GM19099 (cell line): Measurements from ENCODE around the gene ACAA1.

Experiments used
- POLR2A ChIP-seq: IDR thresholded peaks from 3 replicates; pipeline ENCODE4 v1.6.1; 2011; ENCODE audit warnings: low read depth; ENCODE audit not compliant: insufficient read length; ENCODE audit errors: extremely low read depth

ACAA1 gene

GRCh38 chr3:38126121-38126892 is 10.6 kb downstream of the ACAA1 start:
- TF ChIP-seq POLR2A = no peak

GRCh38 chr3:38125305-38126120 is 11.4 kb downstream of the ACAA1 start:
- no peak for TF ChIP-seq POLR2A

- no peak for TF ChIP-seq POLR2A
These were observed 12.4 kb downstream of the ACAA1 start for GRCh38 chr3:38124324-38125122.

- TF ChIP-seq POLR2A = no peak
These were observed 14.1 kb downstream of the ACAA1 start for GRCh38 chr3:38122712-38123290.

GRCh38 chr3:38121832-38122461 is 15.0 kb downstream of the ACAA1 start:
- TF ChIP-seq POLR2A = no peak

- TF ChIP-seq POLR2A = no peak
These were observed 15.5 kb downstream of the ACAA1 start for GRCh38 chr3:38121451-38121831.

- TF ChIP-seq POLR2A = no peak
These were observed 16.1 kb downstream of the ACAA1 start for GRCh38 chr3:38120693-38121450.

GRCh38 chr3:38119821-38120692 is 16.9 kb downstream of the ACAA1 start:
- no peak for TF ChIP-seq POLR2A

GRCh38 chr3:38119248-38119544 is 17.7 kb downstream of the ACAA1 start:
- no peak for TF ChIP-seq POLR2A

- no peak for TF ChIP-seq POLR2A
These were observed 18.3 kb downstream of the ACAA1 start for GRCh38 chr3:38118421-38119247.

- no peak for TF ChIP-seq POLR2A
These were observed 19.0 kb downstream of the ACAA1 start for GRCh38 chr3:38117748-38118420.
